HG02759 (cell line): ENCODE results near the gene QKI.

ENCODE experiments used
- ATAC-seq: cut with Tn5 transposase; IDR thresholded peaks from one replicate; pipeline ENCODE4 v1.9.1; 2021; ENCODE audit warnings: mild to moderate bottlenecking, moderate library complexity; ENCODE audit not compliant: unreplicated experiment

The QKI gene

GRCh38 chr6:163390770-163391169 lies 23.7 kb upstream of the QKI start:
- no peak for ATAC-seq

DNA sequence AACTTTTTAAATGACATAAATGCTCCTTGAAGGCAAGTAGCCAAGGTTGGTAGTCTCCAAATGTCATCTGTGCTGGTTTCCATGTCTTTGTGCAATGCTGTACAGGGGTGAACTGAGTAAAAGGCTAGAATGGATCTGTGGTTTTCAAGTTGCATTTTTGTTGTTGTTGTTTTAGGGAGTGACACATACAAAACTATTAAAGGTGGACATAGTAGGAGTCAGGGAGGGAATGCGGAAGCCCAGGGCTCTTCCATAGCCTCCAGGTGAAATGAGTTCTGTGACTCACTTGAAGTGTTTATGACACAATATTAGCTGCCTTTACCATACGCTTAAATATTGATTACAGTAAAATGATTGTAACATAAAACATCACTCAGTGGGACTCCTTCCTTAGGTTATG lies 22.5 kb upstream of the QKI start:
- ATAC-seq: no peak

GRCh38 chr6:163392533-163392932 lies 22.0 kb upstream of the QKI start:
- ATAC-seq: no peak

DNA sequence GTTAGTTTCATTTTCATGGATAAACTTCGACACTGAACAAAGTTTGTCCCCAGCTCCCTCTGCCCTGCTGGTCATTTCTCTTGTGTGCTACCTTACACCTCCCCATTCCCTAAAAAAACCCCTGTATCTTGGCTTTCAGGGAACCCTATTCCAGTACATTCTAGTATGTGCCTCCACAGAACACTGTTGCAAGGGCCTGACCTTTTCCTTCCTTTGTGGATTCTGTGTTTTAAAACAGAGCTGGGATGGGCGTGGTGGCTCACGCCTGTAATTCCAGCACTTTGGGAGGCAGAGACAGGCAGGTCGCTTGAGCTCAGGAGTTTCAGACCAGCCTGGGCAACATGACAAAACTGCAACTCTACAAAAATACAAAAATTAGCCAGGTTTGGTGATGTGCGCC lies 20.6 kb upstream of the QKI start:
- no peak for ATAC-seq

DNA sequence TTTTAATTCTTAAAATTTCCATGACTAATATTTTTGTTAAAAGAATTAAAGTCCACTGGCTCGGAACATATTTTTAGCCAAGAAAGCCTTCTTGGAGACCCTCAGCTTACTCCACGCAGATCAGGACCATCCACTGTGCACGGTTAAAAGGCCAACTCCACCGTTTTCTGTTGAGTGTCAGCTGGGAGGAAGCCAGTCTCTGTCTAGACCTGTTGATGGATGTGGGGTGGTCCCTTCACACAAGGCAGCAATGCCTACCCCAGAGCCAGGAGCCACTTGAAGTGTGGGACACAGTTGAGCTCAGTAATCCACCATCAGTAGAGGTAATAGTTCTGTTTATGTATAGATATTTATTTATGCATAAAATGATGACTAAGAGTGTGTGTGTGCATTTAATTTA lies 19.9 kb upstream of the QKI start:
- ATAC-seq: no peak

DNA sequence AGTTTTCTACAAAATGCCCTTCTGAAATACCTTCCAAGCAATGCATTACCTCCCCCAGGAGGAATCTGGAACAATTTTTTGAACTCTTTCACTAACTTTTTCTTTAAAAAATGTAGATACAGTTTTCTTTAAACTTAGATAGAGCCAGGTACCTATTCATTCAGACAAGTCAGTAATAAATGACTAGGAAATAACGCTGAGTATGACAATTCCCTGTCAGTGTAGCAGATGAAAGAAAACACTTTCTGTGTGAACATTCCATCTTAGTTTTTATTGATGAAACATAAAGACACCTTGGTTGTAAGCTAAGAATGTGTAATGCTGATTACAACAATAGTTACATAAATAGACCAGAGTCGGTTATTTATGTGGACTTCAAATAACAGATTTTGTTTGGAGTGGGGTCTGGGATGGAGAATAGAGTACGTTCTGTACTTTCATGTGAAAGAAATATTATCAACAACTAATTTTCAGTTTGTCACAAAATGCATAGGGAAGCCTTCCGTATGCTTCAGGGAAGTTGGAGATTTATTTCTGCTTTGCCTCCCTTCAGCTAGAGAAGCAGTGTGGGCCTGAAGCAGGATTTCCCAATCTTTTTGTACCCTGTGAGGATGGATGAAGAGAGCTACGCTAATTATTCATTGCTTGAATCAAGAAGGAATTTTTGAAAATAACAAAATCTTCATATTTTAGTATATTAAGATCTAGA lies 19.2 kb upstream of the QKI start:
- ATAC-seq: no peak

- no peak for ATAC-seq
Observed at GRCh38 chr6:163395831-163396185, 18.7 kb upstream of the QKI start.

- ATAC-seq: no peak
Observed at GRCh38 chr6:163397326-163397725, 17.2 kb upstream of the QKI start.

GRCh38 chr6:163398115-163398514 lies 16.4 kb upstream of the QKI start:
- no peak for ATAC-seq

DNA sequence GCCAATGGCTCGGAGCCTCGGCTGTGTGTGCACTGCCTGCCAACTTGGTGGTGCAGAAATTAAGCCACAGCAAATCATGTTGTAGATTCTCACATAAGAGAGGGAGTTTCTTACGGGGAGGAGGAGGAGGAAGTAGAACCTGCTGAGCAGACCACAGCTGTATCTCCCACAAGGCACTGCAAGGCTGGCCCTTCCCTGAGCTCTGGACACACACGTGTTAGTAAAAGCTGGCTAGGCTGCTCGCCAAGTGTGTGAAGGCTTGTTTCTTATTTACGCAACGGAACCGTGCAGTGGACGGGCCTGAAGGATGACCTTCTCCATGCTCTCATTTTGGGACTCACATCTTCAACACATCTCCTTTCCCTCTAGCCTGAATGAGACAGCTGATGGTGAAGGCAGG lies 15.7 kb upstream of the QKI start:
- ATAC-seq: peak; percentile 85

DNA sequence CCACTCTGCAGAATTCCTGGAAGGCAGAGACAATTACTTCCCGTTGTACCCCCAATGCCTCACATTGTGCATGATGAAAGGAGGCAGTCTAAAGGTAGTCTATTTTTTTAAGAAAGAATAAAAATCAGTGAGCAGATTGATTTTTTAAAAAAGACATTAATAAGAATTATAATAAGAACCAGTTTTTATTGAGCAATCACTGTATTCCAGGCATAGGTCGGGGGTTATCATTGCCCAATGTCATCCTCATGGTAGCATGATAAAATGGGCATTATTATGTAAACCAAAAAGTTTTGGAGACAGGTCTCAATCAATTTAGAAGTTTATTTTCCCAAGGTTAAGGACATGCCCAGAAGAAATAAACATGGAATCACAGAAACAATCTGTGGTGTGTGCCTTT lies 14.0 kb upstream of the QKI start:
- no peak for ATAC-seq

DNA sequence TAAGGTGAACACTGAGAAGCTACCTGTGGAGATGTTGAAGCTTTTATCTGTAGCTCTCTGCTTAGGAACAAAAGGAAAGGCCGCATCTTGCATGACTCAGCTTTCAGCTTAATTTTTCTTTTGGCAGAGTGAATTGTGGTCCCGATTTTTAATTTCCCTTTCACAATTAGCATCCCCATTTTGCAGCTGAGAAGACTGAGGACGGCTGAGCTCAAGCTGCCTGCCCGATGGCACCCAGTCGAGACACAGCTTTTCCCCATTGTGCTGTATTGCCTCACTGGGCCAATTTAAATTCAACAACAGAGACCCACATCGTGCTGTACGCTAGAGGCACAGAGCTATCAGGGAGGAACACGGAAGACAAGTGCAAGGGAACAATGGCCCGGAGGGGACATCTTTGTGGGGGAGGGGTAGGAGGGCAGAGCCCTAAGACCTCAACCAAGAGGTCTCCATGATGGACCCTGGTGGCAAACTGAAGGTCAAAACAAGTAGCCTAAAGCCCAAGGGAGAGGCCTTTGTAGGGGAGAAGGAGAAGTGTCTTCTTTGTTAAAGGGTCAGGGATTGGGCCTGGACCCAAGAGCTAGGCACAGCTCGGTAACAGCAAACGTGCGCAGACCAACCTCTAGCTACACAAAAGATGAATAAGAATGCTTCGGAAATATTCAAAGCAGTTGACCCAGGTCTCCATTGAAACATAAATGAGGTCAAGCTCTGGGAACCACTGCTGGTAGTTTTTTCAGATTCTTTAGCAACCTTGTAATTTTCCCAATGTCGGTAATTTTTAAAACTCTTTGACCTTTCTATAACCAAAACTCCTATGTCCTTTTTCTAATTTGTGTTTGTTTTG lies 13.3 kb upstream of the QKI start:
- ATAC-seq: no peak

DNA sequence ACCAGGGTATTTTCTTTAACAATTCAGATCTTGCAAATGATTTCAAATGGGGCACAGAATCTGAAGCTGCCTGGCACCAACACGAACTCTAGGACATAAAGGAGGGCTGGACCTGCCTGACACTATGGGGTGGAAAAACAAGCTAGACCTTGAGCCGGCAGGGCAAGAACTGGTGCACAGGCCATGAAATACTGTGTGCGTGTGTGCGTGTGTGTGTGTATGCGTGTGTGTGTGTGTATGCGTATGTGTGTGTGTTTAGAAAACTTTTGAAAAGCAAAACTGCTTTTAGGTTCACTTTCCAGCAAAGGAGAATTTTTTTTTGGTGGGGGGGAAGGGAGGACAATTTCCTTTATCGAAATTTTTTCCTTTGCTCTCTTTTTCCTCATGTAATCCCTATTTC lies 11.9 kb upstream of the QKI start:
- ATAC-seq: no peak

DNA sequence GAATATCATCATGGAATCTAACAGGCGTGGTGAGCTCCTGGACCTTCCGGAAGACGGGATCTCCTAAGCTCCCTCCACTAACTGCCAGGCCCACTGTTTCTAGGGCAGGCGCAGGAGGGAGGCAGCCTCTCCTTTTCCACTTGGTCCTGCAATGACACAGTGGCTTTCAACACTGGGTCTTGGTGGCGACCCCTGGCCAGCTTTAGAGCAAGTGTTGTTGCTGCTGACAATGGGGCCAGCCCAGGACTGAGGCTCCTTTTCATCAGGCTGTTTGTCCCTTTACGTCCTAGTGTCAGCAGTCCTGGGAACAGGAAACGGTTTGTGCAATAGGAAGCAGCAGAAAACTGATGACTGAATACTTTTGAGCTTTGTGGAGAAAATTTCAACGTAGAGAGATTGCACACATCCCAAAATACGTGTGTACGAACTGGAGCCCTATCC lies 9.7 kb upstream of the QKI start:
- no peak for ATAC-seq

GRCh38 chr6:163405412-163406309 lies 8.9 kb upstream of the QKI start:
- peak; percentile 85 for ATAC-seq

DNA sequence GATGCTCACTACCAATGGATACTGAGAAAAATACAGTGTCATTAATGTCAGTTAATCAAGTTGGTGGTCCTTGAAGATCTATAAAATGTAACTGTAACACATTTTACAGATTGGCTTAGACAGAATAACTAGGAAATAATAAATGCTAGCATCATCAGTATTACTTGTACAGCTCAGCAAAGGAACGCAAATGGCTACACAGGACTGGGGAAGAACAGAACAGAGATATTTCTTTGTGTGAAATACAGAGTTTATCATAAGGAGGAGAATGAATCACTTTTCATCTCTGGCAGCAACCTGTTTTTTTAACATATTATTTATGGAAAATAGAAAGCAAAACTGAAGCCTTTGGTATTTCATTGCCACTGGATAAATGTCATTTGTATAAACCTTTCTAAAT lies 8.2 kb upstream of the QKI start:
- ATAC-seq: peak; percentile 11

DNA sequence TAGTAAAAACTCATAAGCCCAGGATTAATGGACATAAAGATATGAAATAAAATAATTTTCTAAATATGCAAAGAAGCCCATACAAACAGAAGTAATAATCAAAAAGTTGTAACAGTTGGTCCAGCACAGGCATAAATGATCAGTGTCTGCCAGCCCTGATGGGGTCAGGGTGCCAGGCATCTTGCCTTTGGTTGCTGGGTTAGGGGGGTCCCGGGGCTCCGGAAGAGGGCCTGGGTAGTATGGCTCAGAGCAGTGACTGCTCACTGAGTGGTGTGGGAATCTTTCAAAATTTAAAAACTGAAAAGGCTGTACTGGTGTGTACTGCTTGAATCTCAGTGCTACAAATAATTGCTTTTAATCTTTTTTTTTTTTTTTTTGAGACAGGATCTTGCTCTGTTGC lies 7.7 kb upstream of the QKI start:
- ATAC-seq: no peak

GRCh38 chr6:163408352-163408991 lies 6.0 kb upstream of the QKI start:
- ATAC-seq: no peak

DNA sequence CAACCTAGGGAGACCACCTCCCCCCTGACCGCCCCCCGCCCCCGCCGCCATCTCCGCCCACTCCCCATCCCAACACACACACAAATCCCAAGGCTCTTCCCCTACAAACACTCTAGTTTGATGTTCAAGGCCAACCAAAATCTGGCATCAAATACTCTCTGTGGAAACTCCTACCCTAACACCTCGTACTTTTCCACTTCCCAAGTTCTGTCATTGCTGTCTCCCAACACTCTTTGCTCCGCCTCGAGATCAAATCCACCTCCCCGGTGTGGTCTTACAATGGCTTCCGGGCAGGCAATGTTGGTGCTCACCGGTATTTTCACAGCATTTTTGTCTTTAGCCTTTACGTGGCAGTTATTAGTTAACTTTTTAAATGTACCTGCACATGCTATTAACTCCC lies 4.8 kb upstream of the QKI start:
- no peak for ATAC-seq

GRCh38 chr6:163412341-163412740 lies 2.2 kb upstream of the QKI start:
- ATAC-seq: no peak

DNA sequence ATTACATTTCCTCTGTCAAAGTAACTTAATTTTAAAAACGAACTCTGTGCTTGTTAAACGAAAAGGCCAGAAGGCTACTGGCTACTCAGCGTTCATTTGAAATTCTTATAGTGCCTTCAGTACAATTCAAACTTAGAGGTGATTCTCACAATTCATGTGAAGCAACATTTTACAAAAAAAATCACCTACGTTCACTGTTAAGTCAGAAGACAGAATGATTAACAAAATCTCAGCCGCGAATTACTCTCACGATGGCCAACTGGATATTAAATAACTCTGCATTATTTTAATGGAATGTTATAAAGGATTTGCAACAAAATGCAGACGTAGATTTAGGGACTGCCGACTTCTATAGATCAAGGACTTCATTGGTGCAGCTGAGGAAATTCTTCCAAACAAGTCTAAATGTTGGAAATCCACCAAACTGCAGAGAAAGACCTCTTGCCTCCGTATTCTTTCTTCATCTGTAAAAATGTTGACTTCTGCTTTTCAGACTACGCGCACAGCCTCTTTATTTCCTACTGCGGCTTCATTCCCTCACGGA lies 1.6 kb upstream of the QKI start:
- no peak for ATAC-seq
